Aorta (tissue), 5 donors: ENCODE data around the gene SCTR. TPM values are rescaled to one million over a fixed set of nuclear protein-coding genes. Genes with fewer than 3 reads are reported as not detected.

Experiments used
- ATAC-seq: fragments of 200-7000 bp; cut with Tn5 transposase; one replicate; pipeline ENCODE4 v1.9.1; 2022; ENCODE audit warnings: moderate library complexity; ENCODE audit not compliant: low FRiP score
- DNase-seq, 2 donors: peaks; one replicate each; pipeline ENCODE4 v3.0.0-alpha.2; 2020
- H3K27ac ChIP-seq, 2 donors: one replicate each; pipeline ENCODE4 v1.5.1; 2013; ENCODE audit warnings: low read length in 2 of 2, mild to moderate bottlenecking in 2 of 2, moderate library complexity in 2 of 2, control low read depth in 1 of 2, inconsistent platforms in 1 of 2, low read depth in 1 of 2
- H3K27me3 ChIP-seq, 2 donors: one replicate each; pipeline ENCODE4 v1.6.1; 2013; ENCODE audit warnings: control low read depth in 1 of 2, low read length in 1 of 2, mild to moderate bottlenecking in 1 of 2, moderate library complexity in 1 of 2; ENCODE audit not compliant: insufficient read depth in 2 of 2, control insufficient read depth in 1 of 2
- H3K36me3 ChIP-seq, 2 donors: one replicate each; pipeline ENCODE4 v1.6.1; 2013; ENCODE audit warnings: control low read depth in 1 of 2, low read length in 1 of 2, mild to moderate bottlenecking in 1 of 2; ENCODE audit not compliant: insufficient read depth in 2 of 2, control insufficient read depth in 1 of 2
- H3K4me1 ChIP-seq, 2 donors: one replicate each; pipeline ENCODE4 v1.6.1; 2013; ENCODE audit warnings: low read length in 2 of 2, control low read depth in 1 of 2, mild to moderate bottlenecking in 1 of 2, moderate library complexity in 1 of 2; ENCODE audit not compliant: insufficient read depth in 2 of 2, control insufficient read depth in 1 of 2
- H3K4me3 ChIP-seq, 2 donors: one replicate each; pipeline ENCODE4 v1.5.1; 2013; ENCODE audit warnings: low read length in 2 of 2, control low read depth in 1 of 2, mild to moderate bottlenecking in 1 of 2
- H3K9me3 ChIP-seq: one replicate; pipeline ENCODE4 v1.6.1; 2013; ENCODE audit warnings: mild to moderate bottlenecking, low read length; ENCODE audit not compliant: control insufficient read depth
- WGBS, 2 donors: extraction: QIAGEN DNeasy Blood & Tissue Kit; methylation state at CpG; one replicate each; pipeline ENCODE4 v1.1.7; 2013; 5-methylcytosine and 5-hydroxymethylcytosine counted together
- intact Hi-C, 2 donors: fragments of 100-400 bp; cut with DNase I; formaldehyde crosslinking; loops; one replicate each; pipeline versions ENCODE4 v1.14.2 to v1.15.0; 2022
- polyA plus RNA-seq, 2 donors: library from polyadenylated mRNA; stranded (reverse); fragments of 200-250 nt; gene quantifications; one replicate each; pipeline ENCODE4 v1.2.3, GENCODE V29; 2013
- total RNA-seq, 2 donors: library from RNA; stranded (reverse); fragmentation: NEBNext Ultra II Directional; extraction: Animal tissue kit (Norgen Biotek cat#: 25700); gene quantifications; one replicate each; pipeline ENCODE4 v1.2.1, GENCODE V29; 2021
- donor health status: healthy with polysubstance abuse.
- donor health status: Bipolar disorder and iron deficiency.
- donor health status: DM: no; HTN: no; CAD: no.
- donor health status: DM: no; HTN: no; CAD: no.
- donor health status: DM: yes; HTN: yes; CAD: no.

The SCTR gene
- total and polyA plus RNA-seq, 4 donors: 0.13 TPM; not detected in 3

- H3K4me3 ChIP-seq: no peak overlapping the region
- WGBS, 2 donors: 92 to 95% methylated on average over 10 of the region's 10 CpGs
- intact Hi-C loops: no loop called here
These were observed 99.8 kb downstream of the SCTR start for GRCh38 chr2:119424284-119425118.

GRCh38 chr2:119423811-119424210 is 100.5 kb downstream of the SCTR start:
- 94 to 97% methylated on average over 2 of the region's 2 CpGs for WGBS, 2 donors

More at GRCh38 chr2:119424284-119425118, 99.8 kb downstream of the SCTR start:
- no peaks in the 10 kb centered on the region for H3K4me1 ChIP-seq
- no peaks in the 10 kb centered on the region for H3K9me3 ChIP-seq
- H3K27ac ChIP-seq: no peak overlapping the region
- H3K27me3 ChIP-seq: no peaks in the 10 kb centered on the region
- ATAC-seq (no peak), DNase-seq (no peak)
- no peaks in the 10 kb centered on the region for H3K36me3 ChIP-seq

GRCh38 chr2:119423108-119423444 is 101.2 kb downstream of the SCTR start:
- Histone ChIP-seq H3K4me1 (no peaks in the 10 kb centered on the region), H3K36me3 (no peaks in the 10 kb centered on the region), H3K9me3 (no peaks in the 10 kb centered on the region), H3K27ac (no peak overlapping the region), H3K27me3 (no peaks in the 10 kb centered on the region), H3K4me3 (no peak overlapping the region)
- intact Hi-C loops: no loop called here
- no peak for DNase-seq
- whole genome bisulfite sequencing, 2 donors: 92 to 93% methylated on average over 2 of the region's 2 CpGs
- no peak for ATAC-seq

More at GRCh38 chr2:119423811-119424210, 100.5 kb downstream of the SCTR start:
- no peak for ATAC-seq
- no peaks in the 10 kb centered on the region for H3K4me1 ChIP-seq
- H3K4me3 ChIP-seq: no peak overlapping the region
- DNase-seq: no peak
- intact Hi-C loops: no loop called here
- no peak overlapping the region for H3K27ac ChIP-seq
- no peaks in the 10 kb centered on the region for H3K27me3 ChIP-seq
- H3K36me3 ChIP-seq: no peaks in the 10 kb centered on the region
- H3K9me3 ChIP-seq: no peaks in the 10 kb centered on the region

- intact Hi-C loops: no loop called here
- no peak overlapping the region for H3K27ac ChIP-seq
- no peak overlapping the region for H3K4me3 ChIP-seq
- no peaks in the 10 kb centered on the region for H3K9me3 ChIP-seq
- H3K27me3 ChIP-seq: no peaks in the 10 kb centered on the region
- ATAC-seq (no peak), DNase-seq (no peak)
- 87 to 93% methylated on average over 7 of the region's 7 CpGs for WGBS, 2 donors
- H3K4me1 ChIP-seq: no peaks in the 10 kb centered on the region
- no peaks in the 10 kb centered on the region for H3K36me3 ChIP-seq
These were observed 101.7 kb downstream of the SCTR start for GRCh38 chr2:119422360-119423107.

- no peak overlapping the region for H3K4me3 ChIP-seq
- no peak overlapping the region for H3K27ac ChIP-seq
- DNase-seq (no peak), ATAC-seq (no peak)
- H3K27me3 ChIP-seq: no peaks in the 10 kb centered on the region
- H3K36me3 ChIP-seq: no peaks in the 10 kb centered on the region
- intact Hi-C loops: no loop called here
- no peaks in the 10 kb centered on the region for H3K4me1 ChIP-seq
- H3K9me3 ChIP-seq: no peaks in the 10 kb centered on the region
These were observed 102.5 kb downstream of the SCTR start for GRCh38 chr2:119421741-119422140.

GRCh38 chr2:119421304-119421703 is 103.0 kb downstream of the SCTR start:
- Histone ChIP-seq H3K27ac (no peak overlapping the region), H3K27me3 (no peaks in the 10 kb centered on the region), H3K36me3 (no peaks in the 10 kb centered on the region), H3K4me1 (no peaks in the 10 kb centered on the region), H3K9me3 (no peaks in the 10 kb centered on the region), H3K4me3 (no peak overlapping the region)
- intact Hi-C loops: no loop called here
- 99 to 100% methylated on average over 1 of the region's 1 CpG for WGBS, 2 donors
- no peak for DNase-seq
- no peak for ATAC-seq

GRCh38 chr2:119419803-119420508 is 104.3 kb downstream of the SCTR start:
- ATAC-seq (no peak), DNase-seq (no peak)
- no peaks in the 10 kb centered on the region for H3K36me3 ChIP-seq
- H3K4me3 ChIP-seq: no peak overlapping the region
- no peak overlapping the region for H3K27ac ChIP-seq
- intact Hi-C loops: no loop called here
- no peaks in the 10 kb centered on the region for H3K4me1 ChIP-seq
- 69 to 95% methylated on average over 1 of the region's 1 CpG for WGBS, 2 donors
- H3K27me3 ChIP-seq: no peaks in the 10 kb centered on the region
- H3K9me3 ChIP-seq: no peaks in the 10 kb centered on the region

- ATAC-seq (no peak), DNase-seq (no peak)
- no peaks in the 10 kb centered on the region for H3K36me3 ChIP-seq
- H3K27ac ChIP-seq: no peak overlapping the region
- no peaks in the 10 kb centered on the region for H3K4me1 ChIP-seq
- intact Hi-C loops: no loop called here
- H3K4me3 ChIP-seq: no peak overlapping the region
- H3K9me3 ChIP-seq: no peaks in the 10 kb centered on the region
- 94 to 97% methylated on average over 1 of the region's 1 CpG for WGBS, 2 donors
- H3K27me3 ChIP-seq: no peaks in the 10 kb centered on the region
These were observed 105.2 kb downstream of the SCTR start for GRCh38 chr2:119419065-119419464.
